Measurements from ENCODE around the gene TMEM239. TPM values are rescaled to one million over a fixed set of nuclear protein-coding genes. Genes with fewer than 3 reads are reported as not detected.

Gene TMEM239
- total RNA-seq, 1 donor from 2014 or later, result not detected

DNA sequence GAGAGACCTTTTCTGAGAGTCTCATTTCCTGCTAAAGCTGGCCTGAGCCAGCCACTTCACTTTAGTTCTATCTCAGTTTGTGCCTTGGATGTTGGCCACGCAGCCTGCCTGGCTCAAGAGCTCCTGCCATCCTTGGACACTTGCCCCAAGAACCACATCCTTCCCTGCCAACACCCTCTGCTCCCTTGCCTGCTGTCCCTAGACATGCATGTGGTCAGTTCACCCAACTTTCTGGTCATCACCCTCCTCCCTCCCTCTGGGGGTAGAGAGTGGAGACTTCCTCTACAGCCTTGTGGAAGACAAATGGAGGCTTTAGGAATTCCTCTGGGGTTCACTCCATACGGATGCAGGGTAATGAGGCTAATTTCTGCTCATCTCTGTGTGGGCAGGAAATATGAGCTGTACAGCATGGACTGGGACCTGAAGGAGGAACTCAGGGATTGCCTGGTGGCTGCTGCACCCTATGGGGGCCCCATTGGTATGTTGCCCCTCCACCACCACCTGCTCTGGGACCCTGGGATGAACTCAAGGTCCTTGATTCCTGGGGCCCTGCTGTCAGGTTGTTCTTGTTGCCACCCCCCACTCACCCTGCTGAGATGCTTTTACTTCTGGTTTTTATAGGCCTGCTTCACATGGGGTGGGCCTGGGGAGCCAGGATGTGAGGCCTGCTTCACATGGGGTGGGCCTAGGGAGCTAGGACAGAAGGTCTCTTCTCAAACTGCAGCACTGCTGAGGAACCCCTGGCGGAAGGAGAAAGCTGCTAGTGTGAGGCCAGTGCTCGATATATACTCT lies 43.4 kb downstream of the TMEM239 start:
- no peak overlapping the region for H3K27ac Mint-ChIP-seq (ENCODE audit: unreplicated experiment)
- no peak overlapping the region for H3K4me3 Mint-ChIP-seq (ENCODE audit: unreplicated experiment)
- TF ChIP-seq, protein P1, sequence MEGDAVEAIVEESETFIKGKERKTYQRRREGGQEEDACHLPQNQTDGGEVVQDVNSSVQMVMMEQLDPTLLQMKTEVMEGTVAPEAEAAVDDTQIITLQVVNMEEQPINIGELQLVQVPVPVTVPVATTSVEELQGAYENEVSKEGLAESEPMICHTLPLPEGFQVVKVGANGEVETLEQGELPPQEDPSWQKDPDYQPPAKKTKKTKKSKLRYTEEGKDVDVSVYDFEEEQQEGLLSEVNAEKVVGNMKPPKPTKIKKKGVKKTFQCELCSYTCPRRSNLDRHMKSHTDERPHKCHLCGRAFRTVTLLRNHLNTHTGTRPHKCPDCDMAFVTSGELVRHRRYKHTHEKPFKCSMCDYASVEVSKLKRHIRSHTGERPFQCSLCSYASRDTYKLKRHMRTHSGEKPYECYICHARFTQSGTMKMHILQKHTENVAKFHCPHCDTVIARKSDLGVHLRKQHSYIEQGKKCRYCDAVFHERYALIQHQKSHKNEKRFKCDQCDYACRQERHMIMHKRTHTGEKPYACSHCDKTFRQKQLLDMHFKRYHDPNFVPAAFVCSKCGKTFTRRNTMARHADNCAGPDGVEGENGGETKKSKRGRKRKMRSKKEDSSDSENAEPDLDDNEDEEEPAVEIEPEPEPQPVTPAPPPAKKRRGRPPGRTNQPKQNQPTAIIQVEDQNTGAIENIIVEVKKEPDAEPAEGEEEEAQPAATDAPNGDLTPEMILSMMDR (IDR thresholded peaks at IDR 0.05), result no peak
- no peaks in the 10 kb centered on the region for H3K4me1 Mint-ChIP-seq (ENCODE audit: low read depth)
- no peaks in the 10 kb centered on the region for H3K9me3 Mint-ChIP-seq (ENCODE audit: low read depth)
- DNase-seq (ENCODE audit: low spot score), result no peak
- H3K36me3 Mint-ChIP-seq (ENCODE audit: low read depth), result peaks cover 11% of the 10 kb centered on the region
- H3K27me3 Mint-ChIP-seq (ENCODE audit: low read depth), result no peaks in the 10 kb centered on the region

DNA sequence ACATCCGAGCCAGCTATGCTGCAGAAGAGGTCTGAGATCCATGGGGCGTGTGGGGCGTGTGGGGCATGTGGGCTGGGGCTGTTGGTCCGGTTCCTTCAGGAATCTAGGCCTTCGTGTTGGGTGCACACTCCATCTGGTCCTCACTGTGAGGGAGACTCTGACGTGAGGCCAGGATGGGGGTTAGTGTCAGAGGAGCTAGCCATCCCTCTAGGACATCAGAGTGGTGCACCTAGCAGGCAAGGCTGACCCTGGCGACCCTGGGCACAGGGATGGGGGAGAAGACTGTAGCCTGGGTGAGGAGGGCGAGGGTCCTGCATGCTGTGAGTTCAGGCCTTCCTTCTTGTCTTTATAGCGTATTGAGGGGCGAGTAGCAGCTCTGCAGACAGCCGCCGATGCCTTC lies 48.5 kb downstream of the TMEM239 start:
- TF ChIP-seq, protein P1 (IDR thresholded peaks at IDR 0.05), result no peak
- H3K36me3 Mint-ChIP-seq (ENCODE audit: low read depth), result peaks cover 24% of the 10 kb centered on the region
- H3K27ac Mint-ChIP-seq (ENCODE audit: unreplicated experiment), result no peak overlapping the region
- no peak for DNase-seq (ENCODE audit: low spot score)
- no peaks in the 10 kb centered on the region for H3K27me3 Mint-ChIP-seq (ENCODE audit: low read depth)
- H3K4me1 Mint-ChIP-seq (ENCODE audit: low read depth), result peaks cover 5% of the 10 kb centered on the region
- H3K9me3 Mint-ChIP-seq (ENCODE audit: low read depth), result no peaks in the 10 kb centered on the region
- H3K4me3 Mint-ChIP-seq (ENCODE audit: unreplicated experiment), result no peak overlapping the region

DNA sequence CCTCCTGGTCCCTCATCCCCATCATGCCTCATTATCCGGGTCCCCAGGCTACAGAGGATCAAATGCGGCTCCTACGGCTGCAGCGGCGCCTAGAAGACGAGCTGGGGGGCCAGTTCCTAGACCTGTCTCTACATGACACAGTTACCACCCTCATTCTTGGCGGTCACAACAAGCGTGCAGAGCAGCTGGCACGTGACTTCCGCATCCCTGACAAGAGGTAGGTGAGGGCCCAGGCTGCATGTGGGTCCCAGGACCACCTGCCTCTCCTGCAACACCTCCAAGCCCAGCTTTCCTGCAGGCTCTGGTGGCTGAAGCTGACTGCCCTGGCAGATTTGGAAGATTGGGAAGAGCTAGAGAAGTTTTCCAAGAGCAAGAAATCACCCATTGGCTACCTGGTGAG lies 48.9 kb downstream of the TMEM239 start:
- Mint-ChIP-seq H3K4me3 (ENCODE audit: unreplicated experiment) (no peak overlapping the region), H3K27me3 (ENCODE audit: low read depth) (no peaks in the 10 kb centered on the region), H3K4me1 (ENCODE audit: low read depth) (peaks cover 7% of the 10 kb centered on the region), H3K36me3 (ENCODE audit: low read depth) (peaks cover 24% of the 10 kb centered on the region), H3K27ac (ENCODE audit: unreplicated experiment) (no peak overlapping the region), H3K9me3 (ENCODE audit: low read depth) (no peaks in the 10 kb centered on the region)
- DNase-seq (ENCODE audit: low spot score), result no peak
- TF ChIP-seq, protein P1 (IDR thresholded peaks at IDR 0.05), result no peak

DNA sequence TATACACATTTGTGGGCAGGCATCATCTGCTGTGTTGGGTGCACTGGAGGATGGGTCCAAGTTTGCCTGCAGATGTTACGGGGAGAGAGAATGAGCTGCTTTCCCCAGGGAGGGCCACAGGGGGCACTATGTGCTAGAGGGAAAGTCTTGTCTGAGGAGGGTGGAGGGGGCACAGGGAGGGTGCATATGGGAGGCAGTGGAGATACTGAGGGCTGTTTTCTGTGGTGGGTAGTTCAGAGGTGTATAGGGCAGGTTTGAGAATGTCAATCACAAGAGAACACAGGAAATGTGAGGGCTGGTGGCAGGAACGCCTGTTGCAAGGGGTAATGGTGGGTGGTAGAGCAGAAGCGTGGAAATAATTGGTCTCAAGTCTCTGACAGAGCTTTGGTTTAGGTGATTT lies 49.5 kb downstream of the TMEM239 start:
- TF ChIP-seq, protein P1 (IDR thresholded peaks at IDR 0.05), result no peak
- no peak overlapping the region for H3K4me3 Mint-ChIP-seq (ENCODE audit: unreplicated experiment)
- DNase-seq (ENCODE audit: low spot score), result no peak
- H3K27me3 Mint-ChIP-seq (ENCODE audit: low read depth), result no peaks in the 10 kb centered on the region
- peaks cover 13% of the 10 kb centered on the region for H3K4me1 Mint-ChIP-seq (ENCODE audit: low read depth)
- H3K27ac Mint-ChIP-seq (ENCODE audit: unreplicated experiment), result no peak overlapping the region
- H3K9me3 Mint-ChIP-seq (ENCODE audit: low read depth), result no peaks in the 10 kb centered on the region
- peaks cover 24% of the 10 kb centered on the region for H3K36me3 Mint-ChIP-seq (ENCODE audit: low read depth)

DNA sequence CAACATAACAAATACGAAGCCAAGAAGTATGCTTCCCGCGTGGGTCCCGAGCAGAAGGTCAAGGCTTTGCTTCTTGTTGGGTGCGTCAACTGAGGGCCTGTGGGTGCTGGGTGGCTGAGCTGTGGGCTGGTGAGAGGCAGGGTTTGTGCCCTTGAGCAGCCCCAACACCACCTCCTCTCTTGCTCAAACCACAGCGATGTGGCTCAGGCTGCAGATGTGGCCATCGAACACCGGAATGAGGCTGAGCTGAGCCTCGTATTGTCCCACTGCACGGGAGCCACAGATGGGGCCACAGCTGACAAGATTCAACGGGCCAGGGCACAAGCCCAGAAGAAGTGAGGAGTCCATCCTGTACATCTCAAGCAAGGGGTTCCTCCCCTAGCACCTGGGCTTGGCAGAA lies 50.1 kb downstream of the TMEM239 start:
- Mint-ChIP-seq H3K9me3 (ENCODE audit: low read depth) (no peaks in the 10 kb centered on the region), H3K4me1 (ENCODE audit: low read depth) (peaks cover 19% of the 10 kb centered on the region)
- no peak for DNase-seq (ENCODE audit: low spot score)

More for the DNA sequence above, 50.1 kb downstream of the TMEM239 start:
- Mint-ChIP-seq H3K27me3 (ENCODE audit: low read depth) (no peaks in the 10 kb centered on the region), H3K27ac (ENCODE audit: unreplicated experiment) (no peak overlapping the region), H3K36me3 (ENCODE audit: low read depth) (peaks cover 20% of the 10 kb centered on the region), H3K4me3 (ENCODE audit: unreplicated experiment) (no peak overlapping the region)
- TF ChIP-seq, protein P1 (IDR thresholded peaks at IDR 0.05), result no peak
